ENCODE measurements around the gene MESD.

GRCh38 chr15:80992441-80992840 is 2.8 kb upstream of the MESD start:
- TF ChIP-seq CTCF (IDR thresholded peaks at IDR 0.05) (no peak), POLR2A (IDR thresholded peaks at IDR 0.05) (no peak)

Measured in Peyer's patch (tissue), 4 donors.